Keratinocyte (primary cell): ENCODE measurements around the gene DNAI7. TPM values are rescaled to one million over a fixed set of nuclear protein-coding genes. Genes with fewer than 3 reads are reported as not detected.

ENCODE experiments used
- DNase-seq: peaks from one replicate; pipeline ENCODE4 v3.0.0-alpha.2; 2011; ENCODE audit warnings: low read depth, missing footprints, low spot score
- FAIRE-seq: peaks from 2 replicates; lab custom pipeline; 2011; peaks lifted over from hg19 to GRCh38; lab: Jason Lieb, UNC
- H2AFZ ChIP-seq: 2 replicates; pipeline ENCODE4 v1.6.0; 2012; ENCODE audit warnings: low read length, control low read depth, inconsistent platforms; ENCODE audit not compliant: control insufficient read depth
- H3K27ac ChIP-seq: 2 replicates; pipeline ENCODE4 v1.5.1; 2011; ENCODE audit warnings: low read length; ENCODE audit not compliant: control insufficient read depth, insufficient read depth
- H3K27me3 ChIP-seq: 3 replicates; pipeline ENCODE4 v1.6.0; 2011; ENCODE audit warnings: low read length; ENCODE audit not compliant: control insufficient read depth, insufficient read depth; ENCODE audit errors: extremely low read depth
- H3K36me3 ChIP-seq, 2 experiments: 2 replicates in 1 of 2; 3 replicates in 1 of 2; pipeline ENCODE4 v1.5.1; 2011; ENCODE audit warnings: low read length in 2 of 2, mild to moderate bottlenecking in 1 of 2; ENCODE audit not compliant: control insufficient read depth in 2 of 2, insufficient read depth in 2 of 2; ENCODE audit errors: extremely low read depth in 1 of 2
- H3K4me1 ChIP-seq: 3 replicates; pipeline ENCODE4 v1.5.1; 2011; ENCODE audit warnings: low read length; ENCODE audit not compliant: control insufficient read depth, insufficient read depth; ENCODE audit errors: extremely low read depth
- H3K4me2 ChIP-seq: 3 replicates; pipeline ENCODE4 v1.6.0; 2011; ENCODE audit warnings: low read depth, low read length; ENCODE audit not compliant: control insufficient read depth, insufficient read depth; ENCODE audit errors: extremely low read depth
- H3K4me3 ChIP-seq, 3 experiments: fragments of 200-600 bp in 1 of 3; sonication (generic) in 1 of 3; 2 replicates in 2 of 3; 3 replicates in 1 of 3; pipeline ENCODE4 v1.5.1; 2011 to 2016; ENCODE audit warnings: low read length in 3 of 3, mild to moderate bottlenecking in 3 of 3, control low read depth in 2 of 3, inconsistent platforms in 1 of 3, low read depth in 1 of 3, mixed read lengths in 1 of 3, mixed run types in 1 of 3, moderate library complexity in 1 of 3; ENCODE audit not compliant: control insufficient read depth in 2 of 3, insufficient read depth in 2 of 3; ENCODE audit errors: extremely low read depth in 1 of 3
- H3K79me2 ChIP-seq: 2 replicates; pipeline ENCODE4 v1.6.0; 2012; ENCODE audit warnings: low read length; ENCODE audit not compliant: control insufficient read depth, insufficient read depth
- H3K9ac ChIP-seq: 3 replicates; pipeline ENCODE4 v1.6.0; 2011; ENCODE audit warnings: low read length; ENCODE audit not compliant: control insufficient read depth, insufficient read depth; ENCODE audit errors: extremely low read depth
- H3K9me1 ChIP-seq: 3 replicates; pipeline ENCODE4 v1.6.0; 2011; ENCODE audit warnings: low read length; ENCODE audit not compliant: control insufficient read depth, insufficient read depth; ENCODE audit errors: extremely low read depth
- H3K9me3 ChIP-seq: 2 replicates; pipeline ENCODE4 v1.5.1; 2012; ENCODE audit warnings: low read depth, low read length; ENCODE audit not compliant: control insufficient read depth
- H4K20me1 ChIP-seq: 3 replicates; pipeline ENCODE4 v1.6.0; 2011; ENCODE audit warnings: low read length; ENCODE audit not compliant: control insufficient read depth, insufficient read depth; ENCODE audit errors: extremely low read depth
- EZH2 ChIP-seq: IDR thresholded peaks from one replicate; pipeline ENCODE4 v1.6.1; 2012; ENCODE audit warnings: inconsistent platforms, mild to moderate bottlenecking, low read length, moderate library complexity
- dilution Hi-C: fragments of 300-500 bp; cut with MboI; formaldehyde crosslinking; loops from one replicate; pipeline ENCODE4 v1.7.0; 2020; ENCODE audit warnings: low sequenced_read_pairs; ENCODE audit not compliant: extremely low pct_ligation_motif_present
- polyA plus RNA-seq, 5 experiments: library from polyadenylated mRNA; depleted of rRNA in 3 of 5; stranded (reverse) in 3 of 5; stranded (forward) in 1 of 5; unstranded in 1 of 5; fragments of >200 nt; gene quantifications; 1 replicate in 1 of 5; 2 replicates in 3 of 5; 3 replicates in 1 of 5; pipeline versions ENCODE4 v1.2.1 to v1.2.3, GENCODE V29; 2011 to 2012; ENCODE audit warnings: missing spikeins in 2 of 5, low read depth in 1 of 5, low replicate concordance in 1 of 5
- TF ChIP-seq, protein P1 (sequence below), 3 experiments: IDR thresholded peaks in 1 of 3; conservative IDR thresholded peaks in 1 of 3; optimal IDR thresholded peaks in 1 of 3; 2 replicates in 2 of 3; 3 replicates in 1 of 3; pipeline versions ENCODE3 to v1.5.1; 2011; ENCODE audit warnings: low read length in 3 of 3, mild to moderate bottlenecking in 3 of 3, moderate library complexity in 2 of 3, control low read depth in 1 of 3, inconsistent platforms in 1 of 3; ENCODE audit not compliant: insufficient read depth in 2 of 3; ENCODE audit errors: extremely low read depth in 1 of 3

The DNAI7 gene
- polyA plus RNA-seq, 1 donor (not counting 4 experiments of a cell fraction or from before 2014, with no cell fraction given), result 0.10 TPM

- Histone ChIP-seq H3K27ac (no peak overlapping the region), H3K4me1 (peaks cover 8% of the 10 kb centered on the region), H3K27me3 (no peaks in the 10 kb centered on the region), H3K9me3 (no peaks in the 10 kb centered on the region), H4K20me1 (no peaks in the 10 kb centered on the region), H2AFZ (no peak overlapping the region), H3K9me1 (no peaks in the 10 kb centered on the region), H3K9ac (no peak overlapping the region), H3K4me3 (no peak overlapping the region), H3K36me3 (no peaks in the 10 kb centered on the region), H3K4me2 (no peak overlapping the region), H3K79me2 (no peaks in the 10 kb centered on the region)
- dilution Hi-C loops, result no loop called here
- DNase-seq (no peak), FAIRE-seq (no peak)
- TF ChIP-seq, protein P1, sequence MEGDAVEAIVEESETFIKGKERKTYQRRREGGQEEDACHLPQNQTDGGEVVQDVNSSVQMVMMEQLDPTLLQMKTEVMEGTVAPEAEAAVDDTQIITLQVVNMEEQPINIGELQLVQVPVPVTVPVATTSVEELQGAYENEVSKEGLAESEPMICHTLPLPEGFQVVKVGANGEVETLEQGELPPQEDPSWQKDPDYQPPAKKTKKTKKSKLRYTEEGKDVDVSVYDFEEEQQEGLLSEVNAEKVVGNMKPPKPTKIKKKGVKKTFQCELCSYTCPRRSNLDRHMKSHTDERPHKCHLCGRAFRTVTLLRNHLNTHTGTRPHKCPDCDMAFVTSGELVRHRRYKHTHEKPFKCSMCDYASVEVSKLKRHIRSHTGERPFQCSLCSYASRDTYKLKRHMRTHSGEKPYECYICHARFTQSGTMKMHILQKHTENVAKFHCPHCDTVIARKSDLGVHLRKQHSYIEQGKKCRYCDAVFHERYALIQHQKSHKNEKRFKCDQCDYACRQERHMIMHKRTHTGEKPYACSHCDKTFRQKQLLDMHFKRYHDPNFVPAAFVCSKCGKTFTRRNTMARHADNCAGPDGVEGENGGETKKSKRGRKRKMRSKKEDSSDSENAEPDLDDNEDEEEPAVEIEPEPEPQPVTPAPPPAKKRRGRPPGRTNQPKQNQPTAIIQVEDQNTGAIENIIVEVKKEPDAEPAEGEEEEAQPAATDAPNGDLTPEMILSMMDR (optimal IDR thresholded peaks at IDR 0.05 in 1 of 3, IDR thresholded peaks at IDR 0.05 in 1 of 3, conservative IDR thresholded peaks at IDR 0.05 in 1 of 3; ENCODE audit: extremely low read depth in 1 of 3, insufficient read depth in 2 of 3, low read length in 3 of 3), result no peak
- TF ChIP-seq EZH2, result no peak
These were observed 68.9 kb downstream of the DNAI7 start for GRCh38 chr12:25126101-25126500.

GRCh38 chr12:25124493-25124892 is 70.5 kb downstream of the DNAI7 start:
- H2AFZ ChIP-seq, result no peak overlapping the region
- H3K27ac ChIP-seq, result no peak overlapping the region
- dilution Hi-C loops, result no loop called here
- H3K9ac ChIP-seq, result no peak overlapping the region
- no peak overlapping the region for H3K4me2 ChIP-seq
- no peaks in the 10 kb centered on the region for H3K9me3 ChIP-seq
- DNase-seq (peak; percentile 4), FAIRE-seq (no peak)
- H3K4me1 ChIP-seq, result peaks cover 8% of the 10 kb centered on the region
- H3K9me1 ChIP-seq, result no peaks in the 10 kb centered on the region
- no peaks in the 10 kb centered on the region for H3K27me3 ChIP-seq
- no peaks in the 10 kb centered on the region for H4K20me1 ChIP-seq
- H3K36me3 ChIP-seq, result no peaks in the 10 kb centered on the region
- H3K79me2 ChIP-seq, result no peaks in the 10 kb centered on the region
- no peak overlapping the region for H3K4me3 ChIP-seq
- TF ChIP-seq, protein P1 (optimal IDR thresholded peaks at IDR 0.05 in 1 of 3, IDR thresholded peaks at IDR 0.05 in 1 of 3, conservative IDR thresholded peaks at IDR 0.05 in 1 of 3; ENCODE audit: extremely low read depth in 1 of 3, insufficient read depth in 2 of 3, low read length in 3 of 3), result no peak
- no peak for TF ChIP-seq EZH2
